ENCODE results near the gene BLM. TPM values are rescaled to one million over a fixed set of nuclear protein-coding genes. Genes with fewer than 3 reads are reported as not detected.
"Not testable (repeated sequence)": the region's sequence is repeated elsewhere in the genome, so short reads cannot be mapped to it uniquely, and the experiment has no call there.

The BLM gene
- total and polyA plus RNA-seq, 2 of the 13 experiments (the other 11 are each of a cell fraction or from before 2014, with no cell fraction given): 5.1 to 11.8 TPM

GRCh38 chr15:90826206-90826885 is 109.2 kb downstream of the BLM start:
- intact Hi-C loops (cut with micrococcal nuclease; ENCODE audit: unreplicated experiment); H3K36me3 ChIP-seq (replicated peaks in 1 of 2; ENCODE audit: control insufficient read depth in 1 of 2, insufficient read depth in 2 of 2, low read length in 2 of 2); H3K9me3 ChIP-seq (ENCODE audit: low read length); CTCF ChIA-PET (ENCODE audit: low intra/inter-chr PET ratio, low total read pairs); POLR2A ChIA-PET; H3K27ac ChIP-seq (ENCODE audit: extremely low read length, insufficient read depth, low read length); H2AFZ ChIP-seq (ENCODE audit: low read length); H3K4me2 ChIP-seq (ENCODE audit: low read depth, low read length); FAIRE-seq; H3K4me3 ChIP-seq (replicated peaks in 1 of 3; ENCODE audit: insufficient read depth in 1 of 3, low read depth in 2 of 3, low read length in 3 of 3); H4K20me1 ChIP-seq (ENCODE audit: insufficient read depth, low read length); DNase-seq (ENCODE audit: low spot score); H3K9ac ChIP-seq (ENCODE audit: insufficient read depth, low read depth, low read length); BruUV-seq (replicated peaks); in situ Hi-C loops (cut with HindIII; ENCODE audit: extremely low pct_ligation_motif_present, low pct_unique_long_range_greater_than_20kb); H3K79me2 ChIP-seq (ENCODE audit: insufficient read depth, low read length): not testable (repeated sequence)
- ATAC-seq: peak; percentile 46
- Histone ChIP-seq H3K4me1 (ENCODE audit: insufficient read depth, low read length) (peaks cover 30% of the 10 kb centered on the region), H3K27me3 (ENCODE audit: control insufficient read depth in 1 of 2, insufficient read depth in 2 of 2, low read length in 2 of 2) (peaks cover 2 to 17% of the 10 kb centered on the region in 2 experiments; a peak in 2 of 5 replicates)
- TF ChIP-seq NFYC (CRISPR knock-in tag; IDR thresholded peaks at IDR 0.05) (peak; percentile 55), NFYB (CRISPR knock-in tag; IDR thresholded peaks at IDR 0.05) (peak; percentile 59)
- 65% methylated on average over 24 of the region's 26 CpGs for WGBS (ENCODE audit: low lambda C conversion rate)

GRCh38 chr15:90826886-90827435 is 109.8 kb downstream of the BLM start:
- H3K27ac ChIP-seq (ENCODE audit: extremely low read length, insufficient read depth, low read length): no peak overlapping the region
- no peaks in the 10 kb centered on the region for H3K79me2 ChIP-seq (ENCODE audit: insufficient read depth, low read length)
- in situ Hi-C loops (cut with HindIII; ENCODE audit: extremely low pct_ligation_motif_present, low pct_unique_long_range_greater_than_20kb) (no loop called here), intact Hi-C loops (cut with micrococcal nuclease; ENCODE audit: unreplicated experiment) (no loop called here)
- peaks cover under 1 to 13% of the 10 kb centered on the region in 2 experiments; a peak in 2 of 5 replicates for H3K27me3 ChIP-seq (ENCODE audit: control insufficient read depth in 1 of 2, insufficient read depth in 2 of 2, low read length in 2 of 2)
- ChIA-PET POLR2A (no interaction called here), CTCF (ENCODE audit: low intra/inter-chr PET ratio, low total read pairs) (no interaction called here)
- no peak overlapping the region for H3K4me3 ChIP-seq (replicated peaks in 1 of 3; ENCODE audit: insufficient read depth in 1 of 3, low read depth in 2 of 3, low read length in 3 of 3)
- TF ChIP-seq HOXD1 (CRISPR knock-in tag; IDR thresholded peaks at IDR 0.05): no peak
- no peak for TF ChIP-seq ZNF18 (CRISPR knock-in tag; IDR thresholded peaks at IDR 0.05; ENCODE audit: insufficient replicate concordance)
- TF ChIP-seq ETV5 (CRISPR knock-in tag; IDR thresholded peaks at IDR 0.05; ENCODE audit: borderline replicate concordance): no peak
- TF ChIP-seq ELK4 (CRISPR knock-in tag; IDR thresholded peaks at IDR 0.05; ENCODE audit: borderline replicate concordance): no peak
- no peak for TF ChIP-seq CEBPZ (IDR thresholded peaks at IDR 0.05; ENCODE audit: low read length)
- TF ChIP-seq ZKSCAN1 (IDR thresholded peaks at IDR 0.05; ENCODE audit: low read length): no peak
- TF ChIP-seq ZNF264 (CRISPR knock-in tag; IDR thresholded peaks at IDR 0.05): no peak
- TF ChIP-seq ZSCAN21 (CRISPR knock-in tag; IDR thresholded peaks at IDR 0.05; ENCODE audit: borderline replicate concordance): no peak
- no peak for DNase-seq (ENCODE audit: low spot score)
- 70% methylated on average over 20 of the region's 20 CpGs for WGBS (ENCODE audit: low lambda C conversion rate)
- H3K4me1 ChIP-seq (ENCODE audit: insufficient read depth, low read length): peaks cover 30% of the 10 kb centered on the region
- FAIRE-seq: no peak
- no peaks in the 10 kb centered on the region for H3K36me3 ChIP-seq (replicated peaks in 1 of 2; ENCODE audit: control insufficient read depth in 1 of 2, insufficient read depth in 2 of 2, low read length in 2 of 2)
- no peaks in the 10 kb centered on the region for H3K9me3 ChIP-seq (ENCODE audit: low read length)
- no peak for ATAC-seq
- no peak overlapping the region for H2AFZ ChIP-seq (ENCODE audit: low read length)
- no peaks in the 10 kb centered on the region for H4K20me1 ChIP-seq (ENCODE audit: insufficient read depth, low read length)
- no peak overlapping the region for H3K4me2 ChIP-seq (ENCODE audit: low read depth, low read length)
- H3K9ac ChIP-seq (ENCODE audit: insufficient read depth, low read depth, low read length): no peak overlapping the region
- no TSS peak for BruUV-seq (replicated peaks)

Data from HepG2 (cell line).